Peyer's patch (tissue), 4 donors: ENCODE results near the gene OR2T11.
"Not testable (repeated sequence)": the region's sequence is repeated elsewhere in the genome, so short reads cannot be mapped to it uniquely, and the experiment has no call there.

Source experiments
- POLR2A ChIP-seq, 2 donors: fragments of 450-650 bp; IDR thresholded peaks; one replicate each; pipeline ENCODE4 v1.5.1; 2017; ENCODE audit warnings: antibody characterized with exemption in 2 of 2, mild to moderate bottlenecking in 2 of 2, moderate library complexity in 2 of 2
- TF ChIP-seq, protein P1 (sequence below), 6 experiments: fragments of 450-650 bp in 4 of 6; fragments of 200-600 bp in 2 of 6; sonication (generic) in 1 of 6; IDR thresholded peaks; one replicate each; pipeline ENCODE4 v1.5.1; 2017 to 2019; ENCODE audit warnings: antibody characterized with exemption in 6 of 6, mild to moderate bottlenecking in 3 of 6, moderate library complexity in 1 of 6

DNA sequence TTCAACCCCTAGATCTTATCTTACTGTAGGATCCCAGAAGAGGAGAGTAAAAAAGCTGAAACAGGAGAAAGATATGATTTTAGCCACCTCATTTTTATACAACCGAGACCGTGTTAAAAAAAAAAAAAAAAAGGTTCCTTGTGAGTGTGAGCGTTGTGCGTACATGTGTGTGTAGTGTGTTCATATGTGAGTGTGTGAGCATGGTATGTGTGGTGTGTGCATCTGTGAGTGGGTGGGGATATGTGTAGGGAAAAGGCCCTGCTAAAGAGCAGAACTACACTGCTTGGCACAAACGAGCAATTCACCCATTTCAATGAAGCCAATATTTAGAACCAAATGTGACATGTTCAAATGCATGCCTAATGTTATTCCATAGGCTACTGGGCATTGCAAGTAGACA, 6.7 kb upstream of the OR2T11 start:
- TF ChIP-seq, protein P1, sequence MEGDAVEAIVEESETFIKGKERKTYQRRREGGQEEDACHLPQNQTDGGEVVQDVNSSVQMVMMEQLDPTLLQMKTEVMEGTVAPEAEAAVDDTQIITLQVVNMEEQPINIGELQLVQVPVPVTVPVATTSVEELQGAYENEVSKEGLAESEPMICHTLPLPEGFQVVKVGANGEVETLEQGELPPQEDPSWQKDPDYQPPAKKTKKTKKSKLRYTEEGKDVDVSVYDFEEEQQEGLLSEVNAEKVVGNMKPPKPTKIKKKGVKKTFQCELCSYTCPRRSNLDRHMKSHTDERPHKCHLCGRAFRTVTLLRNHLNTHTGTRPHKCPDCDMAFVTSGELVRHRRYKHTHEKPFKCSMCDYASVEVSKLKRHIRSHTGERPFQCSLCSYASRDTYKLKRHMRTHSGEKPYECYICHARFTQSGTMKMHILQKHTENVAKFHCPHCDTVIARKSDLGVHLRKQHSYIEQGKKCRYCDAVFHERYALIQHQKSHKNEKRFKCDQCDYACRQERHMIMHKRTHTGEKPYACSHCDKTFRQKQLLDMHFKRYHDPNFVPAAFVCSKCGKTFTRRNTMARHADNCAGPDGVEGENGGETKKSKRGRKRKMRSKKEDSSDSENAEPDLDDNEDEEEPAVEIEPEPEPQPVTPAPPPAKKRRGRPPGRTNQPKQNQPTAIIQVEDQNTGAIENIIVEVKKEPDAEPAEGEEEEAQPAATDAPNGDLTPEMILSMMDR (IDR thresholded peaks at IDR 0.05) = not testable (repeated sequence)
- not testable (repeated sequence) for TF ChIP-seq POLR2A (IDR thresholded peaks at IDR 0.05)
